LNCAP (cell line): ENCODE results near the gene LZTFL1.

Source experiments
- TF ChIP-seq, protein P1 (sequence below): fragments of 450-650 bp; IDR thresholded peaks from 2 replicates; pipeline ENCODE4 v1.5.1; 2017; ENCODE audit warnings: mild to moderate bottlenecking

Gene LZTFL1, protein sequence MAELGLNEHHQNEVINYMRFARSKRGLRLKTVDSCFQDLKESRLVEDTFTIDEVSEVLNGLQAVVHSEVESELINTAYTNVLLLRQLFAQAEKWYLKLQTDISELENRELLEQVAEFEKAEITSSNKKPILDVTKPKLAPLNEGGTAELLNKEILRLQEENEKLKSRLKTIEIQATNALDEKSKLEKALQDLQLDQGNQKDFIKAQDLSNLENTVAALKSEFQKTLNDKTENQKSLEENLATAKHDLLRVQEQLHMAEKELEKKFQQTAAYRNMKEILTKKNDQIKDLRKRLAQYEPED

GRCh38 chr3:45841757-45842491, at the start of gene LZTFL1:
Gene LZTFL1 (minus strand): TSS chr3:45842119. CDS start chr3:45841991, 128 bp downstream.
- TF ChIP-seq, protein P1, sequence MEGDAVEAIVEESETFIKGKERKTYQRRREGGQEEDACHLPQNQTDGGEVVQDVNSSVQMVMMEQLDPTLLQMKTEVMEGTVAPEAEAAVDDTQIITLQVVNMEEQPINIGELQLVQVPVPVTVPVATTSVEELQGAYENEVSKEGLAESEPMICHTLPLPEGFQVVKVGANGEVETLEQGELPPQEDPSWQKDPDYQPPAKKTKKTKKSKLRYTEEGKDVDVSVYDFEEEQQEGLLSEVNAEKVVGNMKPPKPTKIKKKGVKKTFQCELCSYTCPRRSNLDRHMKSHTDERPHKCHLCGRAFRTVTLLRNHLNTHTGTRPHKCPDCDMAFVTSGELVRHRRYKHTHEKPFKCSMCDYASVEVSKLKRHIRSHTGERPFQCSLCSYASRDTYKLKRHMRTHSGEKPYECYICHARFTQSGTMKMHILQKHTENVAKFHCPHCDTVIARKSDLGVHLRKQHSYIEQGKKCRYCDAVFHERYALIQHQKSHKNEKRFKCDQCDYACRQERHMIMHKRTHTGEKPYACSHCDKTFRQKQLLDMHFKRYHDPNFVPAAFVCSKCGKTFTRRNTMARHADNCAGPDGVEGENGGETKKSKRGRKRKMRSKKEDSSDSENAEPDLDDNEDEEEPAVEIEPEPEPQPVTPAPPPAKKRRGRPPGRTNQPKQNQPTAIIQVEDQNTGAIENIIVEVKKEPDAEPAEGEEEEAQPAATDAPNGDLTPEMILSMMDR = no peak

GRCh38 chr3:45890405-45890804, 48.5 kb upstream of the LZTFL1 start:
- TF ChIP-seq, protein P1 = no peak

- TF ChIP-seq, protein P1 = no peak
These were observed 47.4 kb upstream of the LZTFL1 start for GRCh38 chr3:45889337-45889736.

GRCh38 chr3:45887759-45888511, 46.0 kb upstream of the LZTFL1 start:
- TF ChIP-seq, protein P1 = no peak

DNA sequence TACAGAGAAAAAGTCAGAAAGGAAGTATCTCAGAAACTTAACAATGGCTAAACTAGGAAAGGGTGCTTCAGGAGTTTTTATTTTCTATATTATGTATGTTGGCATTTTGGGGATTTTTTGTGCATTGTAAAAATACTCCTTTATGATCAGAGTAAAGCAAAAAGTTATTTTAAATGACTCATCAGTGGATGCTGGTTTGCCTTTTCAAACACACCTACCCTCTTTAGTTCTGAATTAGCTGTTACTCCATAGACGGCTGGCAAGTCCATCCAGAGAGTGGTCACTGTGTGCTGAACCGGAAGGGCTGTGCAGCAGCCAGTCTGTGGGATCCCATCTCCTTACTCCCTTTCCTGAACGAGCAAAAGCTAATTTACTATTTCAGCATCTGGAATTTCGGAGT, 45.4 kb upstream of the LZTFL1 start:
- TF ChIP-seq, protein P1 = no peak

DNA sequence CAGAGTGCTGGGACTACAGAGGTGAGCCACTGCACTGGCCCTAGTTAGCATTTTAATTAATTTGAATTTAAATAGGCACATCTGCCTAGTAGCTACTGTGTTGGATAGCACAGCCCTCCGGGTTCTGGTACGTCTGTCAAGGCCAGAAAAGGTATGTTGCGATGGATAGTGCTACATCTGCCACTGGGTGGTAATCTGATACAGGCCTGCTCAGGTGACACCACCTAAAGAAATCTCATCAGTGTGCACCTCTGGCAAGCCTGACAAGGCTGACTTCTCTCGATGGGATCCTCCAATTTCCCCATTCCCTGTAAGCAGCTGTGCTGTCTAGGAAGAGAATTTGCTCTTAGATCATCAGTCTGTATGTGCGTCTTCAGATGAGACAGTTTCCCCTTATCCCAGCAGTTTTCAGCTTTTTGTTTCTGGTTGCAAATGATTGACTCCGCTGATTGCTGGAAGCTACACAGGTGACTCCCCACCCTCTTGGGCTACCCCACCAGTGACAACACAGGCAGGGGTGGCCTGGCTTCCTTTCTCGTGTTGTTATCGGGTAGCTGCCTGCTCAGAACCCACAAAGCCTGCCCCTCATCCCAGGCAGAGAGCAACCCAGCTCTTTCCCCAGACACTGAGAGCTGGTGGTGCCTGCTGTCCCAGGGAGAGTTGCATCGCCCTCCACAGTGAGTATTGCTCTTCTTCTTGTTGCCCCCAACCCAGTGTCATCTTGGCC, 44.2 kb upstream of the LZTFL1 start, which contains the start of gene CCR9:
Gene CCR9 (plus strand): TSS at position 565 of the 727 bp plus-strand sequence. CDS start 8,391 bp downstream, outside the sequence.
- TF ChIP-seq, protein P1 = no peak
